ENCODE results near the gene TRPM2.
"Not testable (repeated sequence)": the region's sequence is repeated elsewhere in the genome, so short reads cannot be mapped to it uniquely, and the experiment has no call there.

Gene TRPM2

DNA sequence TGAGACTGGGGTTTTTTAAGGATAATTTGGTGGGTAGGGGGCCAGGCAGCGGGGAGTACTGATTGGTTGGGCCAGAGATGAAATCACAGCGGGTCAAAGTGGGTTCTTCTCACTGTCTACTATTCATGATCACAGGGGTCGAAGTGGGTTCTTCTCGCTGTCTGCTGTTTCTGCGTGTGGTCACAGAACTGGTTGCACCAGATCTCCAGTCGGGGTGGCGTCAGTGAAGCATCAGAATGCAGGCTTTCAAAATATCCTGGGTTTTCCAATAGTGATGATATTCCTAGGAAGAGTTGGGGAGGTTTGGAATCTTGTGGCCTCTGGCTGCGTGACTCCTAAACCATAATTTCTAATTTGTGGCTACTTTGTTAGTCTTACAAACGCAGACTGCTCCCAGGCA, 45.1 kb downstream of the TRPM2 start:
- DNase-seq: no peak

DNA sequence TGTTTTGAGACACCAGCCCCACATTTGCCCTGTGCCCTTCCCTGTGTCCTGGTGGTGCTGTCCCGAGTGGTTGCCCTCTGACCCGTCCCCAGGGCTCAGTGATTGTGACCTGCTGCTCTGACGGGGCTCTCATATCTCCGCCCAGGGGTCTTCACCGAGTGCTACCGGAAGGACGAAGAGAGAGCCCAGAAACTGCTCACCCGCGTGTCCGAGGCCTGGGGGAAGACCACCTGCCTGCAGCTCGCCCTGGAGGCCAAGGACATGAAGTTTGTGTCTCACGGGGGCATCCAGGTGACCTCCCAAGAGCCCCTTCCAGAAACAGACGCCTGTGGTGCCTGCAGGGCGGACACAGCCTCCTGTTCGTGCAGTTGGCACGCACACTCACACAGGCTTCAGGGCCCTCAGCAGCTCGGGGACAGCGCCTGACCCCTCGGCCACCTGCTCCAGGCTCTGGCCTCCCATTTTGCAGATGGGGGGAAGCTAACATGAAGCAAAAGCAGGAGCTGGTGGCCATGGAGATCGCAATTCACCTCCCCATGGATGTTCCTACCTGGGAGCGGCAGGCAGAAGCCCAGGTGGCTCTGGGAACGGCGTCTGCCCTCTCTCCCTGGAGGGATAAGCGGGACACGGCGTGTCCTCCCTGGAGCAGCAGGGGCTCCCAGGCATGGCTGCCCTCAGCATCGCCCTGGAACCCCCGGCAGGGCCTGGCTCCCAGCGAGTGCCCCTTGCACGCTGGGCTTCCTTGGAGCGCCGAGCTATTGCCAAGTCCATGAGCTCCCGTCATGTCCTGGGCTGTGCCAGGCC, 45.9 kb downstream of the TRPM2 start:
- DNase-seq: no peak

DNA sequence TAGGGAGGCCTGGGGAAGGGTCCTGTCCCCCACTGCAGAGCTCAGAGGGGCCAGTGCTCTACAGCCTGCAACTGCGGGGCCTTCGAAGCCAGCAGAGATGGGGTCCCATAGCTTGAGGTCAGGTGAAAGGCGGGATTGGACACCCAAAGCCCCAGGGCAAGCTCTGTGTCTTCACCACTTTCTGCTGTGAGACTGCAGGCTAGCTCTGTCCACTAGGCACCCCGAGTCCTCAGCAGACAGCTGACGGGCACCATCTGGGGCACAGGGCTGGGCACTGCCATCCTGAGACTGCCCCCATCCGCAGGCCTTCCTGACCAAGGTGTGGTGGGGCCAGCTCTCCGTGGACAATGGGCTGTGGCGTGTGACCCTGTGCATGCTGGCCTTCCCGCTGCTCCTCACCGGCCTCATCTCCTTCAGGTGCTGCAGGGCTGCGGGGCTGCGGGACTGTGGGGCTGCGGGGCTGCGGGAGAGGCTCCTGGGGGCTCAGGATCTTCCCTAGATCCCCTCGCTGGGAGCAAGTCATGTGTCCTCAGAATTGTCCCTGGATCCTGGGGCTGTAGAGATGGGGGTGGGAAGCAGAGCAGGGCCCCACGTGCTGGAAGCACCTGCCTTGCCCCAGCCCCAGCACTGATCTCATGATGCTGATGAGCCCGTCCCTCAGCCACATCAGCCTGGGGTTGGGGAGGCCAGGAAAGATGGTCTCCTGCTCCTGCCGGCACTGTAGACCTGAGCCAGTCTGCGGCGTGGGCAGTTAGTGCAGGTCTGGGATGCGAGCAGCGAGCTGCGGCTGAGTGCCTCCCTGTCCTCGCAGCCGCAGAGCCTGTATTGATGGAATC, 46.8 kb downstream of the TRPM2 start:
- DNase-seq: no peak

DNA sequence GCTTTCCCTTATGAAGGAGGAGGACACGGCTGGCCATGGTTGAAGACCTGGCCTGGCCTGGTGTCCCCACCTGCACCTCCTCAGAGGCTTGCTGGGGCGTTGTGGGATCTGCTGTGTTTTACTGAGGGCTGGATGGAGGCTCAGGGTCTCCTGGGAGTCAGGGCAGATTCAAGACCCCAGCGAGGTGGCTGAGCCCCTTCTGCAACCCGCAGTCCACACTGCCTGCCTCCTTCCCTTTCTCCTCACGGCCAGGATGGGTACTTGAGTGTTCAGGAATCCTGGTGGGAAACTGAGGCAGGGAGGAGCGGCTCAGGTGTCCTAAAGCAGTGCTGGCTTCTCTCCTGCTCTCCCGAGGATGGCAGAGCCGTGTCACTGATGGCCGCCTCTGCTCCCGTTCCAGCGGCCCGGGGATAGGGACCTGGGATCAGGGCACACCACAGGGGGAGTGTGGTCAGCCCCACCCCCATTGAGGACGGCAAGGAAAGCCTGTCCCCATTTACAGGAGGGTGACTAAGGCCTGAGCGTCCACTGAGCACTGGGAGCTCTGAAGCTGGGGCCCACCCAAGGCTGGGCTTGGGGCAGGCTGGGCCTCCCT, 47.5 kb downstream of the TRPM2 start:
- no peak for DNase-seq

DNA sequence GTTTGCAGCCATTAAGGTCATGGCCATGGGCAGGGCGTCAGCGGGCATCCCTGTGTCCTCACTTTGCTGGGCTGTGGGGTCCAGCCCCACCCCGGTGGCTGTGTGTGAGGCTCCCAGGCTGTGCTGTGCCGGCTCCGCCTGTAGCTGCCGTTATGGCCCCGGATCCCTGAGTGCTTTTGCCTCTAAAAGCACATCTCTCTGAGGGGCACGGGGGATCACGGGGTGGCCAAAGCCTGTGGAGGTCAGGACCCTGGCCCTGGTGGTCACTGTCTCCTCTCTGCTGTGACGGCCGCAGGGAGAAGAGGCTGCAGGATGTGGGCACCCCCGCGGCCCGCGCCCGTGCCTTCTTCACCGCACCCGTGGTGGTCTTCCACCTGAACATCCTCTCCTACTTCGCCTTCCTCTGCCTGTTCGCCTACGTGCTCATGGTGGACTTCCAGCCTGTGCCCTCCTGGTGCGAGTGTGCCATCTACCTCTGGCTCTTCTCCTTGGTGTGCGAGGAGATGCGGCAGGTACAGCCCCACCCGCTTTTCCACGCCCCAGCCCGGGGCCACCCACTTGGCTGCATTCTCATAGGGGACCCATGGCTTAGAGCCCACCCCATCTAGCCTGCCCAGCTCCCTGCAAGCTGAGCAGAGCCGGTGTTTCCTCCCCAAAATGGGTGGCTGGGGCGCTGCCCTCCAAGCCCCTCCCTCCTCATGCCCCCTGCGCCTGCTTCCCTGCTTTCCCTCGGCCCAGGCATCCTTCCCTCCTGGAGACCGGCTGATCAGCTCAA, 48.2 kb downstream of the TRPM2 start:
- no peak for DNase-seq

DNA sequence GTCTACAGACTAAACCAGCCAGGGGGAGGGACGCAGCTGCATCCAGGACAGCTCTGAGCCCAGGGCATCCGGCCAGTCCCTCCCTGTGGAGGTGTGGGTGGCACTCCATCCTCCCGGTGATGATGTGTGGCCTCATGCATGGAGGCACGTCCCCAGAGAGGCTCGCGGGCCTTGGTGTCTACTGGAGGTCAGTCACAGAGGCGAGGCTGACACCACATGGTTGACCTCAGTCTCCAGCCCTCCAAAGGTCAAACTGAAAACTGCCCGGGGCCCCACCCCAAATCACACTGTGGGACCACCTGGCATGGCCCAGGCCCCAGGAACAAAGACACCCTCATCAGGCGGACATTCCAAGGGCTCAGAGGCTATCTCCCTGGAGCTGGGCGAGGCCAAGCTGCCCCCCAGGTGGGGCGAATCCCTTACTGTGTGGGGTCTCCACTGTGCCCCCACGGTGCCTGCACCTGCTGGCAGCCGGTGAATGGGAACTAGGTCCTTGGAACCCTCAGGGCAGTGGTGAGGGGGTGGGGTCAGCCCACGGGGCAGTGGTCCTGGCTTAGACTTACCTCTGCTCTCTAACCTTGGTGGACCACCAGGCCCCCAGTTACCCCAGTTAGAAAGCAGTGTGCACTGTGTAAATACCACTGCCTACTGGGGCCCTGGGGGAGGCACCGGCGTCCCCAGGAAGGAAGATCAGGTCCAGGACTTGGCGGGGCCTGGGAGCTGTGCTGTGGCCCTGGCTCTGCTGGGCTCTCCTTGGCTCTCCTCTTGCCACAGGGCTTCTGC, 49.1 kb downstream of the TRPM2 start:
- DNase-seq: no peak

DNA sequence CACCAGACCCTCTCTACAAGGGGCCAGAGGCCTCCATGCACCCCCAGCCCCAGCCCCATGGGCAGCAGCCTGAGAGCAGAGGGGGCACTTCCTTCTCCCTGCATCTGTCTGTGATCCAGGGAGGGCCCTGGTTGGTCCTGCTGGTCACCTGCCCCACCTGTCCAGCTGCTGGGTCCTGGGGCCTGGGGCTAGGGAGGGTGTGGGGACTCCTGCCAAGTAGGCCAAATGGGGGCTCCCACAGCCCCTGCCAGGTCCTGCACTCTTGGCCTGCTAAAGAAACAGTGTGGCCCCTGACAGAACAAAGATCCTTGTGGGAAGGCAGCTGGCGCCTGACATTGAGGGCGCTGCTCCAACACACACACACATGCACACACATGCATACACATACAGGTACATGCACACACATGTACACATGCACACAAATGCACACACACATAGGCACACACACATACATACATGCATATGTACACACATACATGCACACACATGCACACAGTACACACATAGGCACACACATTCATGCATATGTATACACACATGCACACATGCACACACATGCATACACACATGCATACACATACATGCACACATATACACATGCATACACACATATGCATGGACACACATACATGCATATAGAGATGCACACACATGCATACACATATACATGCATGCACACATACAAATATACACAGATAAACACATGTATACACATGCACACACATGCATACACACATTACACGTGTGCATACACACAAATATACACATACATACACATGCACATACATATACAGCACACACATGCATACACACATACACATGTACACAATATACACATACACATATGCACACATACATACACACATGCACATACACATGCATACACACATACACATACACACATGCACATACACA, 49.9 kb downstream of the TRPM2 start:
- no peak for DNase-seq

DNA sequence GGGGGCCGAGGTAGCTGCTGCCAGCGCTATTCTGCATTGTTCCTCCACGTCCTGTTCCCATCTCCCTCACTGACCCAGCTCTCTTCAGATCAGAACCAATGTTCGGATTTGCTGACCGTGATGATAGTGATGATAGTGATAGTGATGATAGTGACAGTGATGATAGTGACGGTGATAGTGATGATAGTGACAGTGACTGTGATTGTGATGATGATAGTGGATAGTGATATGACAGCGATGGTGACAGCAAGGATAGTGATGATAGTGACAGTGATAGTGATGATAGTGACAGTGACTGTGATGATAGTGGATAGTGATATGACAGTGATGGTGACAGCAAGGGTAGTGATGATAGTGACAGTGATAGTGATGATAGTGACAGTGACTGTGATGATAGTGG, 51.1 kb downstream of the TRPM2 start:
- not testable (repeated sequence) for DNase-seq

DNA sequence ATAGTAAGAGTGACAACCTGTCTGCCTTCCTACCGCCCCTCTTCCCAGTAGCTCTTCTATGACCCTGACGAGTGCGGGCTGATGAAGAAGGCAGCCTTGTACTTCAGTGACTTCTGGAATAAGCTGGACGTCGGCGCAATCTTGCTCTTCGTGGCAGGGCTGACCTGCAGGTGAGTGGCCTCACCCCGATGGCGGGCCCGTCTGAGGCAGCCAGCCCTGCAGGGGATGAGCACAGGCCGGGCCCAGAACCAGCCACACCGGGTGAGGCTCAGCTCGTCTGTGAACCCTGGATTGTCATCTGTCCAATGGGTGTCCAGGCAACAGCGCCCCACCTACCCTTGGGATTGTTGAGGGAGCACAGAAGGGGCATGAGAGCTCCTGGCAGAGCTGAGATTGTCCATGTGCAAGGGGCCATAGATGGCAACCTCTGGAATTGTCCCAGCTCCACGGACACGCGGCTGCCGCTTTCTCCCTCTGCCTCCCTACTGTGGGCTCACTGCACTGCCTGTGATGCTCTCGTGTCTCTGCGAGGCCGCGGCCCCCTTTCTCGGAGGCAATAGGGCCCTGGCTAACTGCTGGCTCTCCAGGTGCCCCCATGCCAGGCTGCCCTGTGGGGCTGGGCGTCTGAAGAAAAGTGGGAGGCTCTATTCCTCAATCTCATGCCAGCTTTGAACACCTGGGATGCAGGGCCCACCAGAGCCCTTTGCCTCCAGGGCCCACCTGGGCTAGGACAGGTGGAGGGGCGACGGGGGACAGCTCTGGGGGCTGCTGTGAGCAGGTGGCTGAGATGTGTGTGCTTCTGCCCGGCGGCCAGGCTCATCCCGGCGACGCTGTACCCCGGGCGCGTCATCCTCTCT, 51.9 kb downstream of the TRPM2 start:
- no peak for DNase-seq

DNA sequence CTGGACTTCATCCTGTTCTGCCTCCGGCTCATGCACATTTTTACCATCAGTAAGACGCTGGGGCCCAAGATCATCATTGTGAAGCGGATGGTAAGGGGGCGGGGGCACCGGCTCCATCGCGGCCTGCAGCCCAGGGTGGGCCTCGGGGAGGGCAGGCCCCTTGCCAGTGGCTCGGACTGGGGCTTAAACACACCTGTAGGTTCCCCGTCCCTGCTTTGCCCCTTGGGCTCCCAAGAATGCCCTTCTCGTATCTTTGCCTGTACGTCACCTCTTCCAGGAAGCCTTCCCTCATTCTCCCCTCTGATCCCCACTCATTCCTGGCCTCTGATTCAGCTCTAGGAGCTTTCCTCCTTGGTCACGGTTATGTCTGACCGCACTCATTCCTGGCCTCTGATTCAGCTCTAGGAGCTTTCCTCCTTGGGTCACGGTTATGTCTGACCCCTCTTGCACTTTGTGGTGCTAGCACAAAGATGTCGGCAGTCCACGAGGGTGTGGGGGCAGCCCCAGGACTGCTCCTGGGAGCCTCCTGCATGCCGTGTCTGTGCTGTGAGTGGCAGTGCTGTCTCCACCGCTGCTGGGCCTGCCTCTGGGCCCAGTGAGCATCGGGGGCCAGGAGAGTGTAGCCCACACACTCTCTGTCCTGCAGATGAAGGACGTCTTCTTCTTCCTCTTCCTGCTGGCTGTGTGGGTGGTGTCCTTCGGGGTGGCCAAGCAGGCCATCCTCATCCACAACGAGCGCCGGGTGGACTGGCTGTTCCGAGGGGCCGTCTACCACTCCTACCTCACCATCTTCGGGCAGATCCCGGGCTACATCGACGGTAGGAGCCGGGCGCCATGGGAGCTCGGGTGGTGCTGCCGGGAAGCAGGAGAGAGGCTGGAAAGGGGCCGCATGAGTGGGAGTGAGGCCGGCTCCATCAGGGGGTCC, 52.8 kb downstream of the TRPM2 start:
- peak; percentile 8 for DNase-seq

DNA sequence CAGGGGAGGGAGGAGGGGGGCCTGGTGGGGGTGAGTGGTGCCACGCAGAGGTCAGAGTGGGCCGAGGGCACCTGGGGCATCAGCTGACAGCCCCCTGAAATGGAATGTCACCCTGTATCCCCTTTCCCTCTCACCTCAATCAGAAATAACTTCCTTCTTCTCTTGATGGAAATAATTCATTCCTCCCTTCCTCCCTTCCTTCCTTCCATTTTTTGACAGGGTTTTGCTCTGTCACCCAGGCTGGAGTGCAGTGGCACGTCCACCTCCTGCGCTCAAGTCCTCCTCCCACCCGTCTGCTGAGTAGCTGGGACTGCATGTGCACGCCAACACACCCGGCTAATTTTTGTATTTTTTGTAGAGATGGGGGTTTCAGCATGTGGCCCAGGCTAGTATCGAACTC, 53.5 kb downstream of the TRPM2 start:
- no peak for DNase-seq

DNA sequence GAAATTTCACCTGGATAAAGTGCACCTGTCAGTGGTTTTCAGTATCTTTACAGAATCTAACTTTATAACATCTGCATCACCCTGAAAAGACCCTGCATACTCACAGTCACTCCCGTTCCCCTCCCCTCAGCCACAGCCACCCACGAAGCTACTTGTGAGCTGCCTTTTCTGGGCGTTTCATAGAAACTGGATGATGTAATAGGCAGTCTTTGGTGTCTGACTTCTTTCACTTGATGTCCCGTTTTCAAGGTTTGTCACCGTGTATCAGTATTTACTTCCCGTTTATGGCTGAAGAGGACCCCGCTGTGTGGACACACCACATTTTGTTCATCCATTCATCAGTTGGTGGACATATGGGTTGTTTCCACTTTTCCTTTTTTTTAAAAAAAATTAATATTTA, 54.1 kb downstream of the TRPM2 start:
- DNase-seq: no peak

DNA sequence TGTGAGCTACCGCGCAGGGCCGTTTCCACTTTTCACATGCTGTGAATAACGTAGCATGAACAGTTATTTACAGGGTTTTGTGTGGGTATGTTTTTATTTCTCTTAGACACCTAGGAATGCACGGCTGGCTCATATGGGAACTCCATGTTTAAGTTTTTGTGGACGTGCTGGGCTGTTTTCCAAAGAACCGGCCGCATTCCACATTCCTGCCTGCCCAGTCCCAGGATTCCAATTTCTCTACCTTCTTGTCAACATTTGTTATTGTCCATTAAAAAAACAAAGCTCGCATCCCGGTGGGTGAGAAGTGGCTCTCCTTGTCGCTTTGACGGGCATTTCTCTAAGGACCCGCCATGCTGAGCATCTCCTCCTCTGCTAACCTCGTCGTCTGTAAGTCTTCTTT, 54.8 kb downstream of the TRPM2 start:
- DNase-seq: no peak

DNA sequence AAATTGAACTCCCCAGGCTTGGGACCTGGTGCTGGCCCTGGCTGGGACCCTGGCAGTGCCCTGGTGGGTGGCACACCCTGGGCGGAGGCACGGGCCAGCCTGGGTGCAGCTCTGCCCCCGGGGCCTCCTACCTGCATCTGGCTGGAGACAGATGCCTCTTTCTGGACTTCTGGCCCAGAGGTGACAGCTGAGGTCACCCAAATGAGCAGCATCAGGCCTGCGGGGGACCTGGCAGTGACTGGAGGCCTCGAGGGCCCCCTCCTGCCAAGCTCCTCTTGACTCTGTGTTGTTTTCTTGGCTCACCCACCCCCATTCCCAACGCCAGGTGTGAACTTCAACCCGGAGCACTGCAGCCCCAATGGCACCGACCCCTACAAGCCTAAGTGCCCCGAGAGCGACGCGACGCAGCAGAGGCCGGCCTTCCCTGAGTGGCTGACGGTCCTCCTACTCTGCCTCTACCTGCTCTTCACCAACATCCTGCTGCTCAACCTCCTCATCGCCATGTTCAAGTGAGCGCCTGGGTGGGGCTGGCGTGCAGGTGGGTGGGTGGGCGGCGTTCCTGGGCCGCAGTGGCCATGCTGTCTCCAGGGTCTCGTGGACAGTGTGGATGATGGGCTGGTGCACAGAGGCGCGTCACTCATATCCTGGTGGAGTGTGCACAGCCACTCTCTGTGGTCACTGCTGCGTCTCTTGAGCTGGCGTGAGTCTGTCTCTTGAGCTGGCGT, 60.3 kb downstream of the TRPM2 start:
- no peak for DNase-seq

DNA sequence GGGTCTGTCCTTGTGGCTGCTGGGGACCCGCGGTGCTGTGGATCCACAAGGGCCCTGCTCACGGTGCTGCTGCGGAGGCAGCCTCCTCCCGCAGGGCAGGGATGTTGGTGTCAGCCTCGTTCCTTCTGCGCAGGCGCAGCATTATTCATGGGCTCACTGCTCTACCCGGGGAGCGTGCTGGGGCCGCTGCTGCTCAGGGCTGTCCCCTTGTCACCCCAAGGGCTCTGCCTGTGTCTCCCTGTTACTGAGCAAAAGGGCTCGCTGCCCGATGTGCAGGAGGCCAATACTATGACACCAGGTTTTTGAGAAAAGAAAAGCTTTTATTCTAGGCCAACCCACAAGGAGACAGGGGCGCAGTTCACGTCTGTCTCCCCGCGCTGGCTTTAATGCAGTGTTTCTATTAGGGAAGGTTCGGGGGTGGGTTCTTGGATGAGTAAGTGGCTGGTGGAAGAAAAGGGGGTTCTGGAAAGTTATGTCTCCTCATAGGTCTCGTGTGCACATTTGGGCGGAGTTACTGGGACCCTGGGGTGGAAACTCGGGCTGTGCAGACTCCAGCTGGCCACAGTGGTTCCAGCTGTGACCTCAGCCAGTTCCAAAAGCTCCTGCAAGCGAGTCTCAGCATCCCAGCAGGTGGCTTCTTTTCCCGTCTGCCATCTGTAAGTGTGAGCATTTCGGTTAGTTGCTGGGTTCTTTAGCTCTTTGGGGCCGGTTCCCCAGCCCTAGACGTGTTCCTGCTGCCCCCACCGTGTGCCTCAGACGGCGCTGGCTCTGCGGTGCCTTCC, 61.1 kb downstream of the TRPM2 start:
- DNase-seq: no peak

DNA sequence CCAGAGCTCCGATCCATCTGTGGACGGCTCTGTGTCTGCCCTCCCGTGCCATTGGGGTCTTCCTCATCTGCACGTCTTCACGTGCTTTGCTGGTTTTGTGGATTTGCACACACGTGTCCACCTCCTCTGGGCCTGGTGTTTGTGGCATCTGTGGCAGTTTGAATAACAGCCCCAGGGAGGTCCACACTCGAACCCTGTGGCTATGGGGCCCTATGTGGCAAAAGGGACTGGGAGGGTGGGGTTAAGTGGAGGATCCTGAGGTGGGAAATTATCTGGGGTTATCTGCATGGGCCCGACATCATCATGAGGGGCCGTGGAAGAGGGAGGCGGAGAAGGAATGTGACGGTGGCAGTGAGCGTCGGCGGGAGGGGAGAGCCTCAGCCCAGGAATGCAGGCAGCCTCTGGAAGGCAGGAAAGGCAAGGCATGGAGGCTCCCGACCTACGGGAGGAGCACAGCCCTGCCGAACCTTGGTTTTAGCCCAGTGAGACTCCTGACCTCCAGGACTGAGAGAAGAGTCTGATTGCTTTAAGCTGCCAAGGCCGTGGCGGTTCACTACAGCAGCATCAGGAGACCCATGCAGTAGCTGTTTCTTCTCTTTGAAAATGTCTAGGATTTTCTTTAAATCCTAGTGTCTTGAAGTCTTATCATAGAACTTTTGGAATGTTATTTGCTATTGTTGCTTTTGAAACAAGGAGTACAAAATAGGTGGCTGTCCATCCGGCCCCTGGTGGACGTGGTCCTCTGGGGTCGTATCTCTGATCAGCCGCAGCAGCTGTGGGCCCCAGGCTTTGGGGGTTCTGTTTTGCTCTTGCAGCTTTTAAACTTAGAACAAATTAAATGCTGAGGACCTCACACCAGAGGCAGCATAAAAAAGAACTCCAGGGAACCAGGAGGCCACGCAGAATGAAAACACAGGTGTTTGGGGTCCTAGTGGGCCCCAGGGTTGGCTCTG, 61.9 kb downstream of the TRPM2 start:
- DNase-seq: no peak

Measured in fibroblast of skin of scalp (primary cell).